Smooth muscle cell (in vitro differentiated cells): Measurements from ENCODE around the gene BANP. TPM values are rescaled to one million over a fixed set of nuclear protein-coding genes. Genes with fewer than 3 reads are reported as not detected.

Source experiments
- DNase-seq: peaks from one replicate; lab custom pipeline; 2025; ENCODE audit not compliant: unreplicated experiment; lab: John Stamatoyannopoulos, UW
- H2AFZ ChIP-seq: fragments of 200-600 bp; sonication (generic); 2 replicates; pipeline ENCODE4 v1.6.0; 2016; ENCODE audit warnings: antibody characterized with exemption, low read depth, mild to moderate bottlenecking
- H3F3A ChIP-seq: fragments of 200-600 bp; sonication (generic); 2 replicates; pipeline ENCODE4 v1.6.0; 2017; ENCODE audit warnings: antibody characterized with exemption, low read depth
- H3K27ac ChIP-seq: fragments of 200-600 bp; sonication (generic); 2 replicates; pipeline ENCODE4 v1.5.1; 2016; ENCODE audit warnings: low read depth, mild to moderate bottlenecking
- H3K27me3 ChIP-seq: fragments of 200-600 bp; sonication (generic); 2 replicates; pipeline ENCODE4 v1.6.1; 2016; ENCODE audit warnings: low read depth, mild to moderate bottlenecking
- H3K36me3 ChIP-seq: fragments of 200-600 bp; sonication (generic); 2 replicates; pipeline ENCODE4 v1.5.1; 2016; ENCODE audit warnings: low read depth
- H3K4me1 ChIP-seq: fragments of 200-600 bp; sonication (generic); 2 replicates; pipeline ENCODE4 v1.5.1; 2016; ENCODE audit warnings: low read depth
- H3K4me2 ChIP-seq: fragments of 200-600 bp; sonication (generic); 2 replicates; pipeline ENCODE4 v1.6.0; 2016; ENCODE audit warnings: mild to moderate bottlenecking
- H3K4me3 ChIP-seq: fragments of 200-600 bp; sonication (generic); 2 replicates; pipeline ENCODE4 v1.5.1; 2016; ENCODE audit warnings: mild to moderate bottlenecking
- H3K79me2 ChIP-seq: fragments of 200-600 bp; sonication (generic); 2 replicates; pipeline ENCODE4 v1.6.0; 2016; ENCODE audit warnings: low read depth, mild to moderate bottlenecking
- H3K9ac ChIP-seq: fragments of 200-600 bp; sonication (generic); 2 replicates; pipeline ENCODE4 v1.6.0; 2016; ENCODE audit warnings: low read depth
- H3K9me3 ChIP-seq: fragments of 200-600 bp; sonication (generic); replicated peaks from 2 replicates; pipeline ENCODE4 v1.5.1; 2016; ENCODE audit warnings: low read depth
- H4K20me1 ChIP-seq: fragments of 200-600 bp; sonication (generic); 2 replicates; pipeline ENCODE4 v1.6.0; 2016; ENCODE audit warnings: low read depth
- WGBS: methylation state at CpG from one replicate; pipeline ENCODE4 v1.1.7; 2016; ENCODE audit warnings: low lambda C conversion rate; 5-methylcytosine and 5-hydroxymethylcytosine counted together
- polyA plus RNA-seq: library from polyadenylated mRNA; unstranded; fragments of >200 nt; fragmentation: Nextera tagmentation; extraction: Ambion mirVana; gene quantifications from 2 replicates; pipeline ENCODE4 v1.2.1, GENCODE V29; 2016
- total RNA-seq: library from RNA; depleted of rRNA; stranded (reverse); fragments of >200 nt; gene quantifications from 2 replicates; pipeline ENCODE4 v1.2.3, GENCODE V29; 2014
- TF ChIP-seq, protein P1 (sequence below): fragments of 200-600 bp; sonication (generic); IDR thresholded peaks from 2 replicates; pipeline ENCODE4 v1.5.1; 2017; ENCODE audit warnings: borderline replicate concordance, mild to moderate bottlenecking, antibody characterized with exemption; ENCODE audit not compliant: insufficient read depth, poor library complexity, severe bottlenecking

The BANP gene
- total and polyA plus RNA-seq, 2 experiments from 2014 or later = 11.5 to 19.5 TPM

DNA sequence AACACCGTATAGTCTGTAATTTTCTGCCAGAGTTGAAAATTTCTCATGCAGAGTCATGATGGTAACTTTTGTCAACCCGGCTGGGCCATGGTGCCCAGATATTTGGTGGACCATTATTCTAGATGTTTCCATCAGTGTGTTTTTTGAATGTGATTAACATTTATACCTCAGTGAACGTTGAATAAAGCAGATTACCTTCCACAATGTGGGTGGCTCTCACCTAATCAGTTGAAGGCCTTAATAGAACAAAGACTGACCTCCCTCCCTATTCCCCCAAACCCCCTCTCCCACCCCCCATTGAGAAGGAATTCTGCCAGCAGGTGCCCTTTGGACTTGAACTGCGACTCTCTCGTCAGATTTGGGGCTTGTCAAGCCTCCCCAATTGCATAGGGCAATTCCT is 8.6 kb upstream of the BANP start:
- Histone ChIP-seq H3K79me2 (no peaks in the 10 kb centered on the region), H3K4me2 (no peak overlapping the region), H3F3A (no peaks in the 10 kb centered on the region), H3K27ac (no peak overlapping the region), H3K9me3 (no peaks in the 10 kb centered on the region), H3K9ac (no peak overlapping the region), H3K27me3 (no peaks in the 10 kb centered on the region), H4K20me1 (no peaks in the 10 kb centered on the region), H3K4me3 (no peak overlapping the region), H3K4me1 (no peaks in the 10 kb centered on the region), H3K36me3 (no peaks in the 10 kb centered on the region), H2AFZ (no peak overlapping the region)
- TF ChIP-seq, protein P1, sequence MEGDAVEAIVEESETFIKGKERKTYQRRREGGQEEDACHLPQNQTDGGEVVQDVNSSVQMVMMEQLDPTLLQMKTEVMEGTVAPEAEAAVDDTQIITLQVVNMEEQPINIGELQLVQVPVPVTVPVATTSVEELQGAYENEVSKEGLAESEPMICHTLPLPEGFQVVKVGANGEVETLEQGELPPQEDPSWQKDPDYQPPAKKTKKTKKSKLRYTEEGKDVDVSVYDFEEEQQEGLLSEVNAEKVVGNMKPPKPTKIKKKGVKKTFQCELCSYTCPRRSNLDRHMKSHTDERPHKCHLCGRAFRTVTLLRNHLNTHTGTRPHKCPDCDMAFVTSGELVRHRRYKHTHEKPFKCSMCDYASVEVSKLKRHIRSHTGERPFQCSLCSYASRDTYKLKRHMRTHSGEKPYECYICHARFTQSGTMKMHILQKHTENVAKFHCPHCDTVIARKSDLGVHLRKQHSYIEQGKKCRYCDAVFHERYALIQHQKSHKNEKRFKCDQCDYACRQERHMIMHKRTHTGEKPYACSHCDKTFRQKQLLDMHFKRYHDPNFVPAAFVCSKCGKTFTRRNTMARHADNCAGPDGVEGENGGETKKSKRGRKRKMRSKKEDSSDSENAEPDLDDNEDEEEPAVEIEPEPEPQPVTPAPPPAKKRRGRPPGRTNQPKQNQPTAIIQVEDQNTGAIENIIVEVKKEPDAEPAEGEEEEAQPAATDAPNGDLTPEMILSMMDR = no peak
- 82% methylated on average over 5 of the region's 5 CpGs for WGBS
- DNase-seq = no peak

DNA sequence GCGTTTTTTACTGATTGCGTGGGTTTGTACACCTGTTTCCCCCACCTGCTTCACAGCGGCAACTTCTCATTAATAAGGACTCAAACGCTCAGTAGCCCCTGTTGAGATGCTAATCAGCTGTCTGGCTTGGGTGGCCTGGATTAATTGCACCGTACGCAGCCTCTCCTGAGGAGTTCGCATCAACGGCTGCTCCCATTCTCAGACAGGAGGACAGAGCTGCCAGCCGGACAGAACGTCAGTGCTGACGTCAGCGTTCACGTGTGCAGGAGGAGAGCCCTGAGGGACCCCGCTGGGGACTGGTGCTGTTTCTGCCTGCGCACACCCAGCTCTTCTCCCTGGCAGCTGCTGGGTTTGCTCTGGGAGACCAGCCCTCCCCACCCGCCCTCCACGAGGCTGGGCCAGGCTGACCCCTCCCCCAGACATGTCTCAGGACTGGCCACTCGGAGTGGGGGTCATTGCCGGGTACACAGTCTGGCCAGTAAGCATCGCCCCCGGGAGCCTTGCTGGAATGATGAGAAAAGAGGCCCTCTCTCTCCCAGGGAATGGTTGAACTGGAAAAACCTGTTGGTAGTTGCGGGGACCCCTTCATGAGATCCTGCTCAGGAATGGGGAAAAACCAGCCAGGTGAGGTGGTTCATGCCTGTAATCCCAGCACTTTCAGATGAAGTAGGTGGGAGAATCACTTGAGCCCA is 5.7 kb upstream of the BANP start:
- H2AFZ ChIP-seq = no peak overlapping the region
- H3K4me1 ChIP-seq = no peaks in the 10 kb centered on the region
- peak overlapping the region; percentile 15 for H3K4me2 ChIP-seq
- H3K4me3 ChIP-seq = peak overlapping the region; percentile 10
- TF ChIP-seq, protein P1 = no peak
- WGBS = 54% methylated on average over 22 of the region's 22 CpGs
- H4K20me1 ChIP-seq = no peaks in the 10 kb centered on the region
- no peaks in the 10 kb centered on the region for H3F3A ChIP-seq
- H3K36me3 ChIP-seq = no peaks in the 10 kb centered on the region
- no peaks in the 10 kb centered on the region for H3K9me3 ChIP-seq
- DNase-seq = no peak
- H3K27me3 ChIP-seq = no peaks in the 10 kb centered on the region
- H3K27ac ChIP-seq = peak overlapping the region; percentile 63
- H3K9ac ChIP-seq = peak overlapping the region; percentile 34
- no peaks in the 10 kb centered on the region for H3K79me2 ChIP-seq

DNA sequence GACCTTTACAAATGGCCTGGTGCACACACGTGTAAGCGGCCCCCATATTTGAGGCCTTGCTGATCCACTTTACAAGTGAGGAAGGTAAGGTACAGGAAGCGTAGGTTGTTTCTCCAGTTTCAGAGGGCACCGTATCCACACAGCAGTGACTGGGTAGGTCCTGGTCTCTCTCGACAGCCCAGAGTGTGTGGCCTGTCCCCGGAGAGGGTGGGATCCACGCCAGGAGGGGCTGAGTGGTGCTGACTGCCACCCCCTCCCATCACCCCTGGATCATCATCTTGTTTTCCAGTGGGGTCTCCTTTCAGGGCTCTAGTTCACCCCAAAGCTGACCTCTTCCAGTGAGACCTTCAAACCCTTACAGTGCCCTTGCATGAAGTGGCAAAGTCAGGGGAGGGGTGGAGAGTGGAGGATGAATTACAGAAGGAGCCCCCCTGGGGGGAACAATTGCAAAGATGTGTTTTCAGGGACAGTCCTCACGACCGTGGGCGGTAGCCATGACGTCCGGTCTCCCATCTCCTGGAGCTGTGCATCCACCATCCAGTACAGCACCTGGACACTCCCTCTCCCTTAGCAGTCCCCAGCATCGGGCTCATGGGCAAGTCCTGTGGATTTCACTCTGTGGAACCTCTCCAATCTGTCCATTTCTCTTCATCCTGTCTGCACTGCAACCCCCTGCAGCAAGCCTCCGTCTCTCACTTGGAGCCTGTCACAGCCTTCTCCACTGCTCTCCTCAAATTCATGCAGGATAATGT is 4.5 kb upstream of the BANP start:
- H4K20me1 ChIP-seq = no peaks in the 10 kb centered on the region
- no peak overlapping the region for H3K9ac ChIP-seq
- TF ChIP-seq, protein P1 = no peak
- H3K4me3 ChIP-seq = no peak overlapping the region
- no peak for DNase-seq
- peaks cover 1% of the 10 kb centered on the region for H3K79me2 ChIP-seq
- H3K4me1 ChIP-seq = no peaks in the 10 kb centered on the region
- H3K9me3 ChIP-seq = no peaks in the 10 kb centered on the region
- H3K36me3 ChIP-seq = no peaks in the 10 kb centered on the region
- 89% methylated on average over 14 of the region's 14 CpGs for WGBS
- H3F3A ChIP-seq = no peaks in the 10 kb centered on the region
- H3K4me2 ChIP-seq = no peak overlapping the region
- H3K27ac ChIP-seq = no peak overlapping the region
- no peaks in the 10 kb centered on the region for H3K27me3 ChIP-seq
- H2AFZ ChIP-seq = no peak overlapping the region
